Pancreas (tissue), 10 donors: ENCODE results near the gene MGAT3. TPM values are rescaled to one million over a fixed set of nuclear protein-coding genes. Genes with fewer than 3 reads are reported as not detected.

ENCODE experiments used
- ATAC-seq, 4 donors: fragments of 200-7000 bp; cut with Tn5 transposase; one replicate each; pipeline versions ENCODE4 v1.8.0 to v1.9.1; 2020; ENCODE audit warnings: mild to moderate bottlenecking in 4 of 4, moderate library complexity in 4 of 4
- DNase-seq, 6 donors: peaks; one replicate each; pipeline ENCODE4 v3.0.0-alpha.2; 2020
- FAIRE-seq: peaks from 2 replicates; lab custom pipeline; 2012; peaks lifted over from hg19 to GRCh38; lab: Jason Lieb, UNC
- H3K27ac ChIP-seq, 4 donors: fragments of 200-600 bp; sonication (generic); 1 replicate in 3 of 4; 2 replicates in 1 of 4; pipeline versions ENCODE4 v1.5.0 to v1.8.0; 2020
- H3K27me3 ChIP-seq, 4 donors: fragments of 200-600 bp; one replicate each; pipeline ENCODE4 v1.8.0; 2021
- H3K36me3 ChIP-seq, 3 donors: fragments of 200-600 bp; sonication (generic) in 1 of 3; one replicate each; pipeline versions ENCODE4 v1.5.0 to v1.8.0; 2020 to 2021
- H3K4me1 ChIP-seq, 3 donors: fragments of 200-600 bp; one replicate each; pipeline ENCODE4 v1.8.0; 2021
- H3K4me3 ChIP-seq, 4 donors: fragments of 200-600 bp; sonication (generic) in 2 of 4; one replicate each; pipeline versions ENCODE4 v1.5.0 to v1.8.0; 2020 to 2021
- H3K9me3 ChIP-seq, 4 donors: fragments of 200-600 bp; one replicate each; pipeline ENCODE4 v1.8.0; 2021
- WGBS, 2 donors: extraction: QIAGEN DNeasy Blood & Tissue Kit; methylation state at CpG; one replicate each; pipeline ENCODE4 v1.1.7; 2013; 5-methylcytosine and 5-hydroxymethylcytosine counted together
- intact Hi-C, 3 donors: fragments of 100-400 bp; cut with DNase I; formaldehyde crosslinking; loops; one replicate each; pipeline versions ENCODE4 v1.11.1 to v1.14.2; 2022
- polyA plus RNA-seq, 2 donors: library from polyadenylated mRNA; stranded (reverse); fragments of 200-250 nt; gene quantifications; one replicate each; pipeline ENCODE4 v1.2.3, GENCODE V29; 2013
- total RNA-seq, 6 donors: library from RNA; stranded (reverse); fragmentation: NEBNext Ultra II Directional in 4 of 6; extraction: Animal tissue kit (Norgen Biotek cat#: 25700) in 4 of 6; gene quantifications; one replicate each; pipeline versions ENCODE4 v1.2.1 to v1.2.4, GENCODE V29; 2021 to 2023
- TF ChIP-seq, protein P1 (sequence below), 4 donors: fragments of 200-600 bp; sonication (generic) in 3 of 4; IDR thresholded peaks; one replicate each; pipeline versions ENCODE4 v1.5.0 to v1.8.0; 2021; ENCODE audit warnings: antibody characterized with exemption in 4 of 4
- donor health status: healthy with polysubstance abuse.
- donor health status: DM: no; HTN: no; CAD: no; lungs with moderate emphysema.
- donor health status: DM: no; HTN: no; CAD: no.
- donor health status: control.
- donor health status: control.
- donor health status: Bipolar disorder and iron deficiency.
- donor health status: DM: yes; HTN: yes; CAD: no.
- donor health status: DM: no; HTN: no; CAD: no.
- donor health status: DM: no; HTN: no; CAD: no.
- donor health status: DM: yes; HTN: yes; CAD: no.

MGAT3 gene
- total and polyA plus RNA-seq, 8 donors = 1.5 to 4.2 (median 2.2) TPM

DNA sequence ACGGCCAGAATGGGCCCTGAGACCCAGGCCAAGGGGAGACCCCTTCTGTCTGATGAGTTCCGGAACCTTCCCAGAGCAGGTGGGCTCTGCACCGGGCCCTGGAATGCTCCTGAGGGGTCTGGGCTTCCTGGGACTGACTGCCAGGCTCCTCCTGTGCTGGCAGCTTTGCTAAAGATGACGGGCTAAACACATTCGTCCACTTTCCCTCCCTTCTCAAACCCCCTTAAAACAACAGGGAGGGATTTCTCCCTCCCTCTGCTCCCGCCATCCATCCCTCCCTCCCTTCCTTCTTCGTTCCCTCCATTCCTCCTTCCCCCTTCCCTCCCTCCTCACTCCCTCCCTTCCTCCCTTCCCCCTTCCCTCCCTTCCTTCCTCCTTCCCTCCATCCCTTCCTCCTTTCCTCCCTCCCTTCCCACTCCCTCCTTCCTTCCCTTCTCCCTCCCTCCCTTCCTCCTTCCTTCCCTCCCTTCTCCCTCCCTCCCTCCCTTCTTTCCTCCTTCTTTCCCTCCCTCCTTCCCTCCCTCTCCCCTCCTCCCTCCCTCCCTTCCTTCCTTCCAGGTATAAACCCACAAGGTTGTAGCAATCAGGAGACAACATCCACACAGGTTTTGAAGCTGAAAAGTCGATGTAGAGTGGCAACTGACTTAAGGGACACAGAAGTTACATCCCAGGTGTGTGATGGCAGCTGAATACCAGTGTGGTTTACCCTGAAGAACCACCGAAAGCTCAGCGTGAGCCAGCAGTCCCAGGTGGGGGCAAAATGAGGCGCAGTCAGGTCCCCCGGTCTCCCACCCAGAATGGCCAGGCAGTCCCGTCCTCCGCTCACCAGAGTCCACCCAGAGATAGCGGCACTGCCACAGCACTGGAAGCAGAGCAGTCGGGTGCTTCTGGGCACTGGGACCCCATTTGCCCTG lies 18.8 kb upstream of the MGAT3 start:
- peaks cover 0 to 5% (median 3%) of the 10 kb centered on the region in 3 donors for H3K4me1 ChIP-seq
- 38 to 42% methylated on average over 15 to 16 of the region's 16 CpGs for WGBS, 2 donors
- peak in 1 of 6 donors; percentile 32 for DNase-seq
- H3K27ac ChIP-seq = no peak overlapping the region
- no peaks in the 10 kb centered on the region for H3K36me3 ChIP-seq
- TF ChIP-seq, protein P1, sequence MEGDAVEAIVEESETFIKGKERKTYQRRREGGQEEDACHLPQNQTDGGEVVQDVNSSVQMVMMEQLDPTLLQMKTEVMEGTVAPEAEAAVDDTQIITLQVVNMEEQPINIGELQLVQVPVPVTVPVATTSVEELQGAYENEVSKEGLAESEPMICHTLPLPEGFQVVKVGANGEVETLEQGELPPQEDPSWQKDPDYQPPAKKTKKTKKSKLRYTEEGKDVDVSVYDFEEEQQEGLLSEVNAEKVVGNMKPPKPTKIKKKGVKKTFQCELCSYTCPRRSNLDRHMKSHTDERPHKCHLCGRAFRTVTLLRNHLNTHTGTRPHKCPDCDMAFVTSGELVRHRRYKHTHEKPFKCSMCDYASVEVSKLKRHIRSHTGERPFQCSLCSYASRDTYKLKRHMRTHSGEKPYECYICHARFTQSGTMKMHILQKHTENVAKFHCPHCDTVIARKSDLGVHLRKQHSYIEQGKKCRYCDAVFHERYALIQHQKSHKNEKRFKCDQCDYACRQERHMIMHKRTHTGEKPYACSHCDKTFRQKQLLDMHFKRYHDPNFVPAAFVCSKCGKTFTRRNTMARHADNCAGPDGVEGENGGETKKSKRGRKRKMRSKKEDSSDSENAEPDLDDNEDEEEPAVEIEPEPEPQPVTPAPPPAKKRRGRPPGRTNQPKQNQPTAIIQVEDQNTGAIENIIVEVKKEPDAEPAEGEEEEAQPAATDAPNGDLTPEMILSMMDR (IDR thresholded peaks at IDR 0.05) = no peak
- no peaks in the 10 kb centered on the region for H3K27me3 ChIP-seq
- no peaks in the 10 kb centered on the region for H3K9me3 ChIP-seq
- peak overlapping the region in 2 of 4 donors; percentile 14 to 28 for H3K4me3 ChIP-seq
- FAIRE-seq = no peak
- peak in 3 of 4 donors; percentile 5 to 7 (median 7) for ATAC-seq
- intact Hi-C loops = no loop called here

DNA sequence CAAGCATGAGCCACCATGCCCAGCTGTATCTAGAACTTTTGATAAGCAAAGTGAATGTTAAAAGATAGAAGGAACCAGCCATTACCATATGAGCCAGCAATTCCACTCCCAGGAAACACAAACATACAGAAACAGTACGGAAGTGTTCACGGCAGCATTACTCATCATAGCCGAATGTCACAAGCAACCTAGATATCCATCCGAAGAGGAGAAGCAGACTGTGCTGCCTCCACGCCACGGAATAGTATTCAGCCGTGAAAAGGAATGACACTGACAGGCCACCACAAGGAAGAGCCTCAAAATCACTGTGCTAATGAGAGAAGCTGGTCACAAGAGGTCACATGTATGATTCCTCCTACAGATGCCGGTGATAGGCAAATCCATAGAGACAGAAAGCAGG lies 17.6 kb upstream of the MGAT3 start:
- Histone ChIP-seq H3K4me3 (no peak overlapping the region), H3K4me1 (peaks cover 0 to 5% (median 3%) of the 10 kb centered on the region in 3 donors), H3K27ac (no peak overlapping the region), H3K36me3 (no peaks in the 10 kb centered on the region), H3K27me3 (no peaks in the 10 kb centered on the region), H3K9me3 (no peaks in the 10 kb centered on the region)
- FAIRE-seq (no peak), ATAC-seq (peak in 2 of 4 donors; percentile 8 to 20), DNase-seq (no peak)
- intact Hi-C loops = no loop called here
- 46 to 51% methylated on average over 8 of the region's 8 CpGs for WGBS, 2 donors
- TF ChIP-seq, protein P1 (IDR thresholded peaks at IDR 0.05) = no peak

- TF ChIP-seq, protein P1 (IDR thresholded peaks at IDR 0.05) = no peak
- ATAC-seq = no peak
- Histone ChIP-seq H3K9me3 (no peaks in the 10 kb centered on the region), H3K27ac (no peak overlapping the region), H3K4me1 (no peaks in the 10 kb centered on the region), H3K36me3 (no peaks in the 10 kb centered on the region), H3K27me3 (no peaks in the 10 kb centered on the region), H3K4me3 (no peak overlapping the region)
- 78 to 90% methylated on average over 6 of the region's 6 CpGs for WGBS, 2 donors
- DNase-seq = no peak
- intact Hi-C loops = no loop called here
- no peak for FAIRE-seq
These were observed 13.4 kb upstream of the MGAT3 start for GRCh38 chr22:39443398-39443797.

DNA sequence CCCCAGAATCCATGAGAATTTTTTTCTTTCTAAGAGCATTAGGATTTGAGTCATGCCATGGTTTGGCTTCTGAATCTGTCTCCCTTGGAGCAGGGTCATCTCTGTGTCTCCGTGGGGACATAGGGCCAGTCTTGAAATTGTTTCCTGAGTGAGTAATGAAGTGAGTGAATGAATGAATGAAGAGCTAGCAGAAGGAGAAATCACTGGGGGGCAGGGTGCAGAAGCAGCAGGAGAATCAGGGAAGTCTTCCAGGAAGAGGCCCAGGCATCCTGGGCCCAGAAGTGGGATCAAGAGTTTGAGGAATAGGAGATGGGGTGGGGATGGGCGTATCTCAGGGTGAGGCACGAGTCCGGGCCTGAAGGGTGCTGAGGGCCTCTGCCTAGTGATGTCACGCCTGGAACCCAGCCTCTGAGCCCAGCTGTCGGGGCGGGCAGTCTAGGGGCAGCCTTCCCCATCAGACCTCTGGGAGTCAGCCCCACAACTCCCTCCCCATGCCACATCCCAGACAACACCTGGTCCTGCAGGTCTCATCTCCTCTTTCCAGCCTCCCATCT lies 12.5 kb upstream of the MGAT3 start:
- TF ChIP-seq, protein P1 (IDR thresholded peaks at IDR 0.05) = no peak
- H3K27ac ChIP-seq = no peak overlapping the region
- no peaks in the 10 kb centered on the region for H3K9me3 ChIP-seq
- WGBS, 2 donors = 80 to 94% methylated on average over 4 to 7 of the region's 7 CpGs
- no peaks in the 10 kb centered on the region for H3K36me3 ChIP-seq
- ATAC-seq = no peak
- no peak overlapping the region for H3K4me3 ChIP-seq
- H3K4me1 ChIP-seq = no peaks in the 10 kb centered on the region
- no peak for FAIRE-seq
- no peaks in the 10 kb centered on the region for H3K27me3 ChIP-seq
- intact Hi-C loops = no loop called here
- no peak for DNase-seq
